ENCODE results near the gene ILK. TPM values are rescaled to one million over a fixed set of nuclear protein-coding genes. Genes with fewer than 3 reads are reported as not detected.

Gene ILK
- total RNA-seq: 100 to 1,000 TPM; 122 to 194 (median 141) TPM
- polyA plus RNA-seq: 100 to 1,000 TPM in 1 of 3 donors, 10 to 100 TPM in 2; 71.4 to 108 (median 76.5) TPM
- long read RNA-seq, donor 1, transcript ILK-202 (12 exons, 2,074 nt): minor isoform, 5 of 62 reads
- long read RNA-seq, donor 1, transcript ILK-203 (13 exons, 1,692 nt): major isoform, 41 of 62 reads
- long read RNA-seq, donor 1, transcript ILK-201 (13 exons, 1,802 nt): minor isoform, 12 of 62 reads
- long read RNA-seq, donor 1, partial matches to known transcripts: 0 of 62 reads
- long read RNA-seq, donor 1, other reads (novel, unspliced or antisense): 0 of 62 reads
- long read RNA-seq, donor 2, transcript ILK-203 (13 exons, 1,692 nt): major isoform, 35 of 61 reads
- long read RNA-seq, donor 2, transcript ILK-201 (13 exons, 1,802 nt): minor isoform, 10 of 61 reads
- long read RNA-seq, donor 2, transcript ILK-202 (12 exons, 2,074 nt): minor isoform, 5 of 61 reads
- long read RNA-seq, donor 2, partial matches to known transcripts: 10 of 61 reads
- long read RNA-seq, donor 2, other reads (novel, unspliced or antisense): 0 of 61 reads

GRCh38 chr11:6603287-6604080, at the start of gene ILK, which contains the start of gene RRP8:
ILK (plus strand) TSS chr11:6603774; CDS start chr11:6604272, 498 bp downstream.
RRP8 (minus strand) TSS chr11:6603616; CDS start chr11:6603502, 114 bp downstream.
- intact Hi-C loops (cut with DNase I; ENCODE audit: low total_unique reads): loop anchor here (5.0 kb wide), 1 partner anchor 79 kb away; the partner anchor contains the start of gene MRPL17
- 0 to 1% (median 0%) methylated on average over 56 to 72 of the region's 72 CpGs for WGBS, 5 donors
- DNase-seq: peak; percentile 99
- Histone ChIP-seq H3K27me3 (replicated peaks in 1 of 7) (no peaks in the 10 kb centered on the region), H3K27ac (peak within 1 kb of the TSS; percentile 90 to 98 (median 94)), H3K36me3 (peaks cover 0 to 63% (median 40%) of the 10 kb centered on the region in 6 donors), H3K9me3 (no peaks in the 10 kb centered on the region), H3K4me3 (peak within 1 kb of the TSS; percentile 60 to 91 (median 84)), H3K4me1 (peaks cover 59 to 90% (median 72%) of the 10 kb centered on the region in 6 donors)
- peak in 1 of 3 donors; percentile 24 for TF ChIP-seq POLR2A (IDR thresholded peaks at IDR 0.05)
- peak in 7 of 11 experiments; percentile 30 to 56 (median 45) for TF ChIP-seq CTCF (IDR thresholded peaks at IDR 0.05 in 8 of 11, conservative IDR thresholded peaks at IDR 0.05 in 3 of 11)
- peak; percentile 87 to 92 (median 92) for TF ChIP-seq POLR2AphosphoS5 (IDR thresholded peaks at IDR 0.05)

GRCh38 chr11:6554828-6555706, 48.5 kb upstream of the ILK start:
- no peaks in the 10 kb centered on the region for H3K4me1 ChIP-seq
- intact Hi-C loops (cut with DNase I; ENCODE audit: low total_unique reads): no loop called here
- H3K9me3 ChIP-seq: no peaks in the 10 kb centered on the region
- H3K27ac ChIP-seq: no peak overlapping the region
- H3K36me3 ChIP-seq: peaks cover 0 to 19% (median 2%) of the 10 kb centered on the region in 6 donors
- no peak overlapping the region for H3K4me3 ChIP-seq
- WGBS, 5 donors: 82 to 90% (median 86%) methylated on average over 5 of the region's 5 CpGs
- no peaks in the 10 kb centered on the region for H3K27me3 ChIP-seq (replicated peaks in 1 of 7)
- no peak for DNase-seq
- TF ChIP-seq CTCF (IDR thresholded peaks at IDR 0.05 in 8 of 11, conservative IDR thresholded peaks at IDR 0.05 in 3 of 11) (no peak), POLR2AphosphoS5 (IDR thresholded peaks at IDR 0.05) (no peak), POLR2A (IDR thresholded peaks at IDR 0.05) (no peak)

GRCh38 chr11:6556139-6556949, 47.2 kb upstream of the ILK start:
- H3K9me3 ChIP-seq: no peaks in the 10 kb centered on the region
- no peak overlapping the region for H3K4me3 ChIP-seq
- peaks cover 0 to 19% (median 2%) of the 10 kb centered on the region in 6 donors for H3K36me3 ChIP-seq
- 87 to 96% (median 93%) methylated on average over 11 of the region's 11 CpGs for WGBS, 5 donors
- intact Hi-C loops (cut with DNase I; ENCODE audit: low total_unique reads): no loop called here
- no peak overlapping the region for H3K27ac ChIP-seq
- no peaks in the 10 kb centered on the region for H3K4me1 ChIP-seq
- peak; percentile 35 for DNase-seq
- H3K27me3 ChIP-seq (replicated peaks in 1 of 7): no peaks in the 10 kb centered on the region
- TF ChIP-seq CTCF (IDR thresholded peaks at IDR 0.05 in 8 of 11, conservative IDR thresholded peaks at IDR 0.05 in 3 of 11): no peak
- no peak for TF ChIP-seq POLR2A (IDR thresholded peaks at IDR 0.05)
- no peak for TF ChIP-seq POLR2AphosphoS5 (IDR thresholded peaks at IDR 0.05)
